NCI-H526 treated with DMSO at 0.1 percent for 48 hours (cell line): Measurements from ENCODE around the gene MYCBP.

Source experiments
- DNase-seq: peaks from one replicate; lab custom pipeline; 2025; lab: John Stamatoyannopoulos, UW

The MYCBP gene

GRCh38 chr1:38820860-38821259 is 52.3 kb downstream of the MYCBP start:
- no peak for DNase-seq

GRCh38 chr1:38819516-38819915 is 53.6 kb downstream of the MYCBP start:
- no peak for DNase-seq

- no peak for DNase-seq
Measured at GRCh38 chr1:38819040-38819439, 54.1 kb downstream of the MYCBP start.

- DNase-seq, result no peak
Measured at GRCh38 chr1:38818175-38818976, 54.8 kb downstream of the MYCBP start.

GRCh38 chr1:38817267-38818174 is 55.6 kb downstream of the MYCBP start:
- DNase-seq, result no peak

GRCh38 chr1:38815903-38816627 is 57.1 kb downstream of the MYCBP start:
- no peak for DNase-seq

DNA sequence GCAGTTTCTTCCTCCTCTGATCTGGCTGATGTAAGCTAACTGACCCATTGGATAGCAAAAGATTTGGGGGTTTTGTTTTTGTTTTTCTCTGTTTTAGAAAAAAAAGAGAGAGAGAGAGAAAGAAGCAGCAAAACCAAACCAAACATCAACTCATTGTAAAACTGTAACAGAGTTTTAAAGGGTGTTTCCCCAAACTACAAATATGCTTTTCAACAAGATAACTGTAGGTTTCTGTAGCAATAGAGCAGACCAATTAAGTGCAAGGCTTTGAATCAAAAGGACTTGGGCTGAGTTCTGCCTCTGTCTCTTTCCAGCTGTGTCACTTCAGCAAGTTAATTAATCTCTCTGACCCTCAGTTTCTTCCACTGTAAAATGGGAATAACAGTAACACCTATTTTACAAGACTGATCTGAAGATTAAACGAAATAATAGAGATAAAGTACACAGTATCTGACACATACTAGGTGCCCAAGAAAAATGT is 58.1 kb downstream of the MYCBP start:
- no peak for DNase-seq

- no peak for DNase-seq
Measured at GRCh38 chr1:38814444-38814983, 58.6 kb downstream of the MYCBP start.

- no peak for DNase-seq
Measured at GRCh38 chr1:38812981-38813380, 60.2 kb downstream of the MYCBP start.
